Measurements from ENCODE around the gene KIF19. TPM values are rescaled to one million over a fixed set of nuclear protein-coding genes. Genes with fewer than 3 reads are reported as not detected.

Gene KIF19
- total and polyA plus RNA-seq, 5 donors: 0.14 to 0.88 (median 0.25) TPM

GRCh38 chr17:74329378-74329777 is 3.4 kb downstream of the KIF19 start:
- H3K27me3 ChIP-seq (ENCODE audit: control insufficient read depth, insufficient read depth): no peaks in the 10 kb centered on the region
- H3K4me3 ChIP-seq (ENCODE audit: low read length): no peak overlapping the region
- H3K9me3 ChIP-seq (ENCODE audit: control insufficient read depth, low read length): no peaks in the 10 kb centered on the region
- no peak for ATAC-seq
- DNase-seq: no peak
- intact Hi-C loops (cut with DNase I): no loop called here
- WGBS: 78% methylated on average over 3 of the region's 3 CpGs
- no peaks in the 10 kb centered on the region for H3K4me1 ChIP-seq (ENCODE audit: control insufficient read depth, insufficient read depth, low read length)
- H3K27ac ChIP-seq (ENCODE audit: low read length): no peak overlapping the region

DNA sequence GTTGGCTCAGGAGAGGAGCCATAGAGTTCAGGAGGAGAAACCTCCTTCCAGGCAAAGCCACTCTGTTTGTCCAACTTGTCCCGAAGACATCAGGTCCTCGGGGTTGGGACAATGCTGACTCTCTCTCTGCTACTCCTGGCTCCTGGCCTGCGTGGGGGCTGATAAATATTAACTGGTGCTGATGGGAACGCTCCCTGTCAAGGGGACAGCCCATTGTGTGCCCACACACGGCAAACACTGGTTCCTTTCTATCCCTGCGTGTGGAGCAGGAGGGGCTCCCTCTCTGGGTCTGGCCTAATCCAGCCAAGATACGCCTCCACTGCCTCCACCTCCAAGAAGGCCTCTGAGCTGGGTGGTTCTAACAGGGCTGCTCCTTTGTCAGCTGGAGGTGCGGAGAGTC is 4.4 kb downstream of the KIF19 start:
- no peaks in the 10 kb centered on the region for H3K4me1 ChIP-seq (ENCODE audit: control insufficient read depth, insufficient read depth, low read length)
- 62% methylated on average over 8 of the region's 8 CpGs for WGBS
- H3K4me3 ChIP-seq (ENCODE audit: low read length): no peak overlapping the region
- intact Hi-C loops (cut with DNase I): no loop called here
- DNase-seq (no peak), ATAC-seq (no peak)
- no peak overlapping the region for H3K27ac ChIP-seq (ENCODE audit: low read length)
- H3K9me3 ChIP-seq (ENCODE audit: control insufficient read depth, low read length): no peaks in the 10 kb centered on the region
- H3K27me3 ChIP-seq (ENCODE audit: control insufficient read depth, insufficient read depth): no peaks in the 10 kb centered on the region

- H3K9me3 ChIP-seq (ENCODE audit: control insufficient read depth, low read length): no peaks in the 10 kb centered on the region
- 78% methylated on average over 7 of the region's 7 CpGs for WGBS
- no peak for DNase-seq
- H3K27me3 ChIP-seq (ENCODE audit: control insufficient read depth, insufficient read depth): no peaks in the 10 kb centered on the region
- intact Hi-C loops (cut with DNase I): no loop called here
- H3K4me1 ChIP-seq (ENCODE audit: control insufficient read depth, insufficient read depth, low read length): no peaks in the 10 kb centered on the region
- H3K4me3 ChIP-seq (ENCODE audit: low read length): no peak overlapping the region
- ATAC-seq: no peak
- no peak overlapping the region for H3K27ac ChIP-seq (ENCODE audit: low read length)
Observed at GRCh38 chr17:74332017-74332650, 6.1 kb downstream of the KIF19 start.

DNA sequence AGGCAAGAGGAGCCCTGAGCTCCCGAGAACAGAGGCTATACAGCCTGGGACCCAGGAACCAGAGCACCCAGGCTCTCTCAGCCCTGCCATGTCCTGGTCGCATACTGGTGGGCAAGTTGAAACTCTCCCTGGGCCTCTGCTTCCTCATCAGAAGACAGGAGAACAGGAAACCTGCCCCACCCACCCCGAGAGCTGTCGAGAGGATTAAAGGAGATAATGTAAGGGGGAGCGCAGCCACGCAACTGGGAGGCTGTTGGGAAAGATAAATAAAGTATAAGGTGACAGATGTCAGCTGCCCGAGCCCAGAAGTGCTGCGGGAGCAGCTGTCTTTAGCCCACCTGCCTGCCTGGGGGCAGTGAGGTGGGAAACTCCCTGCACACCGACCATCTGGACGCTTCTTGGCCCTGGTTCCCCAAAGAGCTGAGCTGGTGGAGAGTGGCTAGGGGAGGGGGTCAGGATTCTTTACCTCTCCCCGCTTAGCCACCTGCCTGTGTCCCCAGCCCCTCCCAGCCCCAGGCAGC is 6.8 kb downstream of the KIF19 start:
- intact Hi-C loops (cut with DNase I): no loop called here
- Histone ChIP-seq H3K27me3 (ENCODE audit: control insufficient read depth, insufficient read depth) (no peaks in the 10 kb centered on the region), H3K27ac (ENCODE audit: low read length) (no peak overlapping the region), H3K9me3 (ENCODE audit: control insufficient read depth, low read length) (no peaks in the 10 kb centered on the region), H3K4me1 (ENCODE audit: control insufficient read depth, insufficient read depth, low read length) (no peaks in the 10 kb centered on the region), H3K4me3 (ENCODE audit: low read length) (no peak overlapping the region)
- DNase-seq (no peak), ATAC-seq (no peak)
- WGBS: 34% methylated on average over 11 of the region's 11 CpGs

GRCh38 chr17:74334393-74335039 is 8.5 kb downstream of the KIF19 start:
- WGBS: 93% methylated on average over 2 of the region's 2 CpGs
- Histone ChIP-seq H3K27ac (ENCODE audit: low read length) (no peak overlapping the region), H3K4me1 (ENCODE audit: control insufficient read depth, insufficient read depth, low read length) (no peaks in the 10 kb centered on the region), H3K4me3 (ENCODE audit: low read length) (no peak overlapping the region), H3K9me3 (ENCODE audit: control insufficient read depth, low read length) (no peaks in the 10 kb centered on the region), H3K27me3 (ENCODE audit: control insufficient read depth, insufficient read depth) (no peaks in the 10 kb centered on the region)
- ATAC-seq (no peak), DNase-seq (no peak)
- intact Hi-C loops (cut with DNase I): no loop called here

DNA sequence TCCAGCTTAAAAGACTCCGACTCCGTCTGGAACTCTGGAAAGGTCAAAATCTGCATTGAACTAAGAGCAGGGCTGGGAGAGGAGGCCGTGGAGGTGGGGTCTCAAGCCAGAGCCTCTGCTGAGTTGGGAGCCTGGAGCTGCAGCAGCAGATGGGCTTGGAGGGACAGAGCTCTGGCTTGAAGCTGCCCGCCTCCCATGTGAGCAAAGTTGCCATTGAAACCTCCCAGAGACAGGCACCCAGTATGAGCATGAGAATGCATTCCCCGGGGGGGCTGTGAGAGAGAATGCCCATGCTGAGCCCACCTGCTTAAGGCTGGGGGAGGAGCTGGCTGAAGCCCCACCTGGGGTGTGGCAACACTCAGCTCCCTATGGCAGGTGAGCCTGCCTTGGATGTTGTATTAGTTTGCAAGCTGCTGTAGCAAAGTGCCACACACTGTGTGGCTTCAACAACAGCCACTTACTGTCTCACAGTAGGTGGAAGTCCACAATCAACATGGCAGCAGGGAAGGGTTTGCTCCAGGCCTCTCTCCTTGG is 9.6 kb downstream of the KIF19 start:
- Histone ChIP-seq H3K4me1 (ENCODE audit: control insufficient read depth, insufficient read depth, low read length) (no peaks in the 10 kb centered on the region), H3K4me3 (ENCODE audit: low read length) (no peak overlapping the region), H3K27me3 (ENCODE audit: control insufficient read depth, insufficient read depth) (no peaks in the 10 kb centered on the region), H3K9me3 (ENCODE audit: control insufficient read depth, low read length) (no peaks in the 10 kb centered on the region), H3K27ac (ENCODE audit: low read length) (no peak overlapping the region)
- DNase-seq (no peak), ATAC-seq (no peak)
- intact Hi-C loops (cut with DNase I): no loop called here
- WGBS: 82% methylated on average over 5 of the region's 5 CpGs

GRCh38 chr17:74336307-74336706 is 10.3 kb downstream of the KIF19 start:
- H3K27me3 ChIP-seq (ENCODE audit: control insufficient read depth, insufficient read depth): no peaks in the 10 kb centered on the region
- H3K4me1 ChIP-seq (ENCODE audit: control insufficient read depth, insufficient read depth, low read length): no peaks in the 10 kb centered on the region
- intact Hi-C loops (cut with DNase I): no loop called here
- H3K4me3 ChIP-seq (ENCODE audit: low read length): no peak overlapping the region
- no peak for DNase-seq
- no peaks in the 10 kb centered on the region for H3K9me3 ChIP-seq (ENCODE audit: control insufficient read depth, low read length)
- 75% methylated on average over 7 of the region's 7 CpGs for WGBS
- ATAC-seq: no peak
- no peak overlapping the region for H3K27ac ChIP-seq (ENCODE audit: low read length)

GRCh38 chr17:74337834-74338500 is 11.9 kb downstream of the KIF19 start:
- Histone ChIP-seq H3K4me1 (ENCODE audit: control insufficient read depth, insufficient read depth, low read length) (no peaks in the 10 kb centered on the region), H3K27me3 (ENCODE audit: control insufficient read depth, insufficient read depth) (no peaks in the 10 kb centered on the region), H3K9me3 (ENCODE audit: control insufficient read depth, low read length) (no peaks in the 10 kb centered on the region), H3K4me3 (ENCODE audit: low read length) (no peak overlapping the region), H3K27ac (ENCODE audit: low read length) (no peak overlapping the region)
- 57% methylated on average over 12 of the region's 12 CpGs for WGBS
- ATAC-seq: no peak
- no peak for DNase-seq
- intact Hi-C loops (cut with DNase I): no loop called here

DNA sequence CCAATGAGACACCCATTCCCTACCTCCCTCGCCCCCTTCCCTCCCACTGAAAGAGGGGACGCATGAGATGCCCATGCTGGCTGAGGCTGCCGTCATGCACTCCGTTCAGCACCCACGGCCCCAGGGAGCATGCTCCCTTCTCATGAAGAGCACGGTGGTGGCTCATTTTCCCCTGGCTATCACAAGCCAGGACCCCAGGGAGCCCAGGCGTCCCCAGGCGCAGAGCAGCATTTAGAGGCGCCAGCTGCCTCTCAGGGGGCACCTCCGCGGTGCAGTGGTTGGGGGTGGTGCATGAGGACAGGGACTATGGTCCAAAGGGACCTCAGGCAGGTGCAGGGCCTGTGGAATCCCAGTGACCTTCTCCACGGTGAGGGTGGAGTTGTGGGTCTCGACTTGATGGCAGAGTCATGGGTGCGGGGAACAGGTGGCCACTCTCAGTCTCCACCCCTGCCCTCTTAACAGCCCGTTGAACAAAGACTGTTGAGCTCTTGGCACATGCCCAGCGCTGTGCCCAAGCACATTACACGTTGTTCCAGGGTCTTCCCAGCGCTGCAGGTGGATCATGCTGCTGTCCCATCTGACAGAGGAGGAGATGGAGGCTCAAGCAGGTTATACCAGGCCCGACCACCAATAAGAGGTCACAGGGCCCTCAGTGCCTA is 13.6 kb downstream of the KIF19 start:
- Histone ChIP-seq H3K4me1 (ENCODE audit: control insufficient read depth, insufficient read depth, low read length) (no peaks in the 10 kb centered on the region), H3K9me3 (ENCODE audit: control insufficient read depth, low read length) (no peaks in the 10 kb centered on the region), H3K4me3 (ENCODE audit: low read length) (no peak overlapping the region), H3K27ac (ENCODE audit: low read length) (no peak overlapping the region), H3K27me3 (ENCODE audit: control insufficient read depth, insufficient read depth) (no peaks in the 10 kb centered on the region)
- ATAC-seq: no peak
- 86% methylated on average over 19 of the region's 19 CpGs for WGBS
- no peak for DNase-seq
- intact Hi-C loops (cut with DNase I): no loop called here

DNA sequence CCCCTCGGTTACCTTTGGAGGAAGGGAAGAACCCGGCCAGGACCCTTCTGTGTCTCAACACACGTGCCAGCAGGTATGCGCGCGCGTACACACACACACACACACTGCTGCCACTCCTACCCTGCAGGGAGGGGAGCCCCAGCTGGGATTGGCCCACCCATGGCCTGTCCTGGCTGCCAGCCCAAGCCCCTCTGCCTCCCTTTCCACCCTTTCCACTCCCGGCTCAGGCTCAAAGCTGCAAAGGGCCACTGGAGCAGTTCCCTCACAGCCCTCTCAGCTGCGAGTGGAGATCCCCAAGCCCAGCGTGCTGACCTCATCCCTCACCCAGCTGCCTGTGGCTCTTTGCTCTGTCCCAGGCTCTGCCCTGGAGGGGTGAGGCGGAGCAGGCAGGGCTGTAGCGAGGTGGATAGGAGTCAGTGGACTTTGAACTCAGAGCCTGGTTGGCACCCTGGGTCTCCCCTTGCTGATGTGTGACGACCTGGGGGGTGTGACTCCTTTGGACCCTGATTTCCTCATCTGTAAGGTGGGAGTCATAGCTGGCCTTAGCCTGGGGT is 14.5 kb downstream of the KIF19 start:
- H3K27me3 ChIP-seq (ENCODE audit: control insufficient read depth, insufficient read depth): no peaks in the 10 kb centered on the region
- H3K27ac ChIP-seq (ENCODE audit: low read length): no peak overlapping the region
- ATAC-seq (no peak), DNase-seq (no peak)
- WGBS: 77% methylated on average over 13 of the region's 13 CpGs
- no peaks in the 10 kb centered on the region for H3K4me1 ChIP-seq (ENCODE audit: control insufficient read depth, insufficient read depth, low read length)
- H3K9me3 ChIP-seq (ENCODE audit: control insufficient read depth, low read length): no peaks in the 10 kb centered on the region
- H3K4me3 ChIP-seq (ENCODE audit: low read length): no peak overlapping the region
- intact Hi-C loops (cut with DNase I): no loop called here

Measured in right cardiac atrium (tissue), 5 donors.